ENCODE data around the gene ELOF1.
"Not testable (repeated sequence)": the region's sequence is repeated elsewhere in the genome, so short reads cannot be mapped to it uniquely, and the experiment has no call there.

The ELOF1 gene

GRCh38 chr19:11570039-11570462, 11.0 kb upstream of the ELOF1 start:
- no peak for DNase-seq (ENCODE audit: low read depth in 3 of 3)

- DNase-seq (ENCODE audit: low read depth in 3 of 3): no peak
These were observed 7.1 kb upstream of the ELOF1 start for GRCh38 chr19:11566164-11566563.

- DNase-seq (ENCODE audit: low read depth in 3 of 3): not testable (repeated sequence)
These were observed 6.6 kb upstream of the ELOF1 start for GRCh38 chr19:11565649-11565980.

- not testable (repeated sequence) for DNase-seq (ENCODE audit: low read depth in 3 of 3)
These were observed 5.2 kb upstream of the ELOF1 start for GRCh38 chr19:11564082-11564807.

GRCh38 chr19:11563532-11563931, 4.5 kb upstream of the ELOF1 start:
- no peak for DNase-seq (ENCODE audit: low read depth in 3 of 3)

- DNase-seq (ENCODE audit: low read depth in 3 of 3): peak; percentile 31 to 45 (median 31)
These were observed 1.5 kb upstream of the ELOF1 start for GRCh38 chr19:11560404-11561051.

- no peak for DNase-seq (ENCODE audit: low read depth in 3 of 3)
These were observed 2.2 kb downstream of the ELOF1 start for GRCh38 chr19:11556634-11557420.

- DNase-seq (ENCODE audit: low read depth in 3 of 3): no peak
These were observed 3.8 kb downstream of the ELOF1 start for GRCh38 chr19:11555246-11555645.

GRCh38 chr19:11554160-11554559, 4.9 kb downstream of the ELOF1 start:
- no peak for DNase-seq (ENCODE audit: low read depth in 3 of 3)

GRCh38 chr19:11552666-11553372, 6.2 kb downstream of the ELOF1 start:
- no peak for DNase-seq (ENCODE audit: low read depth in 3 of 3)

GRCh38 chr19:11551603-11552235, 7.3 kb downstream of the ELOF1 start:
- no peak for DNase-seq (ENCODE audit: low read depth in 3 of 3)

GRCh38 chr19:11550265-11550664, 8.8 kb downstream of the ELOF1 start:
- DNase-seq (ENCODE audit: low read depth in 3 of 3): no peak

GRCh38 chr19:11549386-11549953, 9.6 kb downstream of the ELOF1 start:
- DNase-seq (ENCODE audit: low read depth in 3 of 3): no peak

- no peak for DNase-seq (ENCODE audit: low read depth in 3 of 3)
These were observed 10.9 kb downstream of the ELOF1 start for GRCh38 chr19:11547929-11548700.

GRCh38 chr19:11541238-11541637, 17.8 kb downstream of the ELOF1 start:
- DNase-seq (ENCODE audit: low read depth in 3 of 3): no peak

- no peak for DNase-seq (ENCODE audit: low read depth in 3 of 3)
These were observed 18.4 kb downstream of the ELOF1 start for GRCh38 chr19:11540645-11541044.

- no peak for DNase-seq (ENCODE audit: low read depth in 3 of 3)
These were observed 19.3 kb downstream of the ELOF1 start for GRCh38 chr19:11539495-11540365.

GRCh38 chr19:11538232-11539036, 20.6 kb downstream of the ELOF1 start, which contains the start of gene CNN1:
Gene CNN1, plus strand, starts transcription at chr19:11538851. Its CDS starts 77 bp downstream, at chr19:11538928.
- no peak for DNase-seq (ENCODE audit: low read depth in 3 of 3)
